Gastrocnemius medialis (tissue), 4 donors: ENCODE data around the gene ZBTB12.

Experiments
- CTCF ChIP-seq, 5 experiments: fragments of 450-650 bp in 3 of 5; fragments of 200-600 bp in 2 of 5; sonication (generic) in 2 of 5; IDR thresholded peaks in 4 of 5; conservative IDR thresholded peaks in 1 of 5; 1 replicate in 4 of 5; 2 replicates in 1 of 5; pipeline ENCODE4 v1.5.1; 2016 to 2019; ENCODE audit warnings: antibody characterized with exemption in 5 of 5, mild to moderate bottlenecking in 3 of 5, moderate library complexity in 3 of 5
- POLR2A ChIP-seq, 2 donors: fragments of 450-650 bp; IDR thresholded peaks; one replicate each; pipeline ENCODE4 v1.6.1; 2017; ENCODE audit warnings: antibody characterized with exemption in 2 of 2, mild to moderate bottlenecking in 2 of 2, moderate library complexity in 2 of 2

DNA sequence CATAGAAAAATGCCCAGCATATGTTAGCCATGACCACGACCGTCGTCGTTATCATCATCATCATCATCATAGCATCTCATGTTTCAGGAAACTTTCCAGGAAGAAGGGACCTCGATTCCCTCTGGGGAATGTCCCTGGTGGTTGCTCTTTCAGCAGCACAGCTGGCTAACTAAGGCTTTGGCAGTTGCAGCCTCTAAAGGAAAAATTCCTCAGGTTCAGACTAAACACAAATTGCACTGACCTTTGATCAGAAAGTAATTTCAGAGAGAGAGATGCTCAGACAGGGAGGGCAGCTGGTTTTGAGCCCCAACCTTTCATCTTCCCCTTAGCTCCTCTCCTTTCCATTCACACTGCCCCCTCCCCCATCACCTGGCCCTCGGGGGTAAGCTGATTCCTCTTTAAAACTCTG, 38.4 kb upstream of the ZBTB12 start:
- no peak for TF ChIP-seq CTCF (IDR thresholded peaks at IDR 0.05 in 4 of 5, conservative IDR thresholded peaks at IDR 0.05 in 1 of 5)
- no peak for TF ChIP-seq POLR2A (IDR thresholded peaks at IDR 0.05)
